ENCODE measurements around the gene FNDC10. TPM values are rescaled to one million over a fixed set of nuclear protein-coding genes. Genes with fewer than 3 reads are reported as not detected.
A peak's percentile ranks its signal among the peaks of the same experiment; 100 is the strongest.

Gene FNDC10
- total RNA-seq, 1 donor from 2014 or later = 7.7 TPM

GRCh38 chr1:1622010-1622787 lies 22.3 kb upstream of the FNDC10 start:
- TF ChIP-seq CTCF (IDR thresholded peaks at IDR 0.05) = no peak

GRCh38 chr1:1621173-1622009 lies 21.5 kb upstream of the FNDC10 start:
- no peak for ATAC-seq
- peaks cover 8% of the 10 kb centered on the region for H3K4me1 ChIP-seq
- intact Hi-C loops (cut with DNase I) = no loop called here

More at GRCh38 chr1:1622010-1622787, 22.3 kb upstream of the FNDC10 start:
- no peak overlapping the region for H3K4me3 ChIP-seq
- H3K27ac ChIP-seq = no peak overlapping the region
- peaks cover under 1% of the 10 kb centered on the region for H3K4me1 ChIP-seq
- H3K9me3 ChIP-seq = no peaks in the 10 kb centered on the region
- no peaks in the 10 kb centered on the region for H3K27me3 ChIP-seq (ENCODE audit: low read depth)
- no peak for DNase-seq
- peaks cover 17% of the 10 kb centered on the region for H3K36me3 ChIP-seq
- no peak for ATAC-seq
- intact Hi-C loops (cut with DNase I) = no loop called here

GRCh38 chr1:1620433-1621139 lies 20.7 kb upstream of the FNDC10 start:
- Histone ChIP-seq H3K9me3 (no peaks in the 10 kb centered on the region), H3K36me3 (peaks cover 14% of the 10 kb centered on the region), H3K4me3 (no peak overlapping the region), H3K27ac (no peak overlapping the region), H3K27me3 (ENCODE audit: low read depth) (no peaks in the 10 kb centered on the region), H3K4me1 (peaks cover 10% of the 10 kb centered on the region)
- no peak for TF ChIP-seq CTCF (IDR thresholded peaks at IDR 0.05)
- intact Hi-C loops (cut with DNase I) = no loop called here
- DNase-seq = no peak
- ATAC-seq = no peak

More at GRCh38 chr1:1621173-1622009, 21.5 kb upstream of the FNDC10 start:
- no peak overlapping the region for H3K4me3 ChIP-seq
- peaks cover 14% of the 10 kb centered on the region for H3K36me3 ChIP-seq
- no peak for TF ChIP-seq CTCF (IDR thresholded peaks at IDR 0.05)
- no peak overlapping the region for H3K27ac ChIP-seq
- H3K9me3 ChIP-seq = no peaks in the 10 kb centered on the region
- no peaks in the 10 kb centered on the region for H3K27me3 ChIP-seq (ENCODE audit: low read depth)
- no peak for DNase-seq

GRCh38 chr1:1619917-1620361 lies 20.0 kb upstream of the FNDC10 start:
- Histone ChIP-seq H3K9me3 (no peaks in the 10 kb centered on the region), H3K4me3 (no peak overlapping the region), H3K27ac (no peak overlapping the region), H3K36me3 (peaks cover 14% of the 10 kb centered on the region), H3K4me1 (peaks cover 10% of the 10 kb centered on the region), H3K27me3 (ENCODE audit: low read depth) (no peaks in the 10 kb centered on the region)
- DNase-seq (peak; percentile 51), ATAC-seq (no peak)
- TF ChIP-seq CTCF (IDR thresholded peaks at IDR 0.05) = no peak
- intact Hi-C loops (cut with DNase I) = no loop called here

GRCh38 chr1:1618396-1619068 lies 18.6 kb upstream of the FNDC10 start:
- Histone ChIP-seq H3K4me1 (peaks cover 23% of the 10 kb centered on the region), H3K4me3 (no peak overlapping the region), H3K9me3 (no peaks in the 10 kb centered on the region), H3K36me3 (peaks cover 14% of the 10 kb centered on the region), H3K27me3 (ENCODE audit: low read depth) (no peaks in the 10 kb centered on the region), H3K27ac (no peak overlapping the region)
- no peak for DNase-seq
- intact Hi-C loops (cut with DNase I) = no loop called here
- ATAC-seq = no peak
- no peak for TF ChIP-seq CTCF (IDR thresholded peaks at IDR 0.05)
